Left renal pelvis (tissue), 4 donors: ENCODE measurements around the gene CDK14. TPM values are rescaled to one million over a fixed set of nuclear protein-coding genes. Genes with fewer than 3 reads are reported as not detected.

Experiments used
- DNase-seq, 4 donors: peaks; one replicate each; pipeline ENCODE4 v3.0.0-alpha.2; 2013; ENCODE audit warnings: low read depth in 4 of 4, low spot score in 3 of 4
- polyA plus RNA-seq, 4 donors: library from polyadenylated mRNA; unstranded; fragments of 120-200 nt; gene quantifications; one replicate each; pipeline ENCODE4 v1.2.1, GENCODE V29; 2013; ENCODE audit not compliant: insufficient read length in 4 of 4

The CDK14 gene
- polyA plus RNA-seq, 4 donors = 28.6 to 44.2 (median 36.4) TPM

DNA sequence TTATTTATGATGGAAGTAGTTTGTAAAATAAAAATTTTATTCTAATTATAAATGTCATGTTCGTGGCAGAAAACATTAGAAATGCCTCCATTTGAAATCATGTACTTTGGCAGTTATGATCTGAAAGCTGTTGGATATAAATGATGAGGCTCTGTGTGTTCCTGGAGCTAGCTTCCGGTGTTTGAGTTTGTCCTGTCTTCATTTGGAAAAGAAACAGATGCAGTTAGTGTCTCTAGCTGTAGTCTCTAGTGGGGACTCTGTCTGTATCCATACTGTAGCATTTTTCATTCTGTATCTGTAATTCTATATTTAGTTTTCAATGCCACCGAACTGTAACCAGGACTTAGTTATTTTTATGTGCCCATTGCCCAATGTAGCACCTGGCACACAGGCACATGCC lies 471.1 kb downstream of the CDK14 start:
- no peak for DNase-seq

DNA sequence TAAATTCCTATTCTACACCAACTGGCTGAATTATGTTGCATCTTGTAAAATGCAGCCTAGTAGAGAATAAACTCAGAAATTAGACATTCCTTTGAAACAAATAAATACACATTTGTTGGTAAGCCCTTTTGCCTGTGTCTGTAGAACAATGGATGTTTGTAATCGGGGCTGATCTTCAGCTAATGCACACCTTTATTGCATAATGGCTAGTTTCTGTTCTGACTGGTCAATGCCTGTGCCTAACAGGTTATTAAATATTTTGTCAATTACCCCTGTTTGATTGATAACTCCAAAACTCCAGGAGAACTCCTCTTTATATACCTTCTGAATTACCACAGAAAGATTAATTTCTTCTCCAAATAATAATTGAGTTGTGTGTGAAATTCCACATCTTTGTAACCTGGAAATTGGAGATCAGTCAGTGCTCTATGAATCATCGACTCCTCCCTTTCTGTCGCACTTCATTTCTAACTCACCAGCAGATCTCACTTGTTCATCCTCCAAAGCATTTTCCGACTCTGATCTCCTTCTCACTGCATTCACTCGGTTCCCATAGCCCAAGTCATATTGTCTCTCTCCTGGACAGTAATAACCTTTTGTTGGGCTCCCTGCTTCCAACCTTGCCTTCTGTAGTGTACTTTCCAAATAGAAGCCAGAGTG lies 472.1 kb downstream of the CDK14 start:
- no peak for DNase-seq

DNA sequence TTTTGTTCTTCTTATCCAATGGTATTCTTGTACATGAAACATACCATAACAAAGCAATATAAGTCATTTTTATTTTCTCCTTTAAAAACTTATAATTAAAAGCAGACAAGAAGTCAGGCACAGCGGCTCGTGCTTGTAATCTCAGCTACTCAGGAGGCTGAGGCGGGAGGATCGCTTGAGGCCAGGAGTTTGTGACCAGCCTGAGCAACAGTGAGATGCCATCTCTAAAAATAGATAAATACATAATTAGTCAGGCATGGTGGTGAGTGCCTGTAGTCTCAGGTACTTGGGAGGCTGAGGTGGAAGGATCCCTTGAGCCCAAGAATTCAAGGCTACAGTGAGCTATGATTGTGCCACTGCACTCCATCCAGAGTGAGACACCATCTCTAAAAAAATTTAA lies 473.0 kb downstream of the CDK14 start:
- no peak for DNase-seq

DNA sequence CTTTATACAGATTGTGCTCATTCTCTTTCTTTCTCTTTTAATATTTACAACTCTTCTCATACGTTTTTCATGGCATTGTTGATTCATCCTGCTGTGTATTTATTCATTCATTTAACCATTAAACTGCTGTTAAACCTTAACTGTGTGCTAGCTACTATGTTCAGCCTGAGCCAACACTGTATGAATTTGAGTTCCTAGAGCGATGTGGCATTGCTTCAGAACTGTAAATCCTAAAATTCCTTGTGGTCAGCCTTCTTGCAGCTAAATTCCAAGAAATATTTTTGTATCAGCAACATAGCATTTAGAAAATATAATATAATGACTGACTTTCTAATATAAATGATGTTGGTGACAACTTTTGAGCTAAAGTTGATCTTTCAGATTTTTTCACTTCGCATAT lies 483.4 kb downstream of the CDK14 start:
- DNase-seq = no peak

DNA sequence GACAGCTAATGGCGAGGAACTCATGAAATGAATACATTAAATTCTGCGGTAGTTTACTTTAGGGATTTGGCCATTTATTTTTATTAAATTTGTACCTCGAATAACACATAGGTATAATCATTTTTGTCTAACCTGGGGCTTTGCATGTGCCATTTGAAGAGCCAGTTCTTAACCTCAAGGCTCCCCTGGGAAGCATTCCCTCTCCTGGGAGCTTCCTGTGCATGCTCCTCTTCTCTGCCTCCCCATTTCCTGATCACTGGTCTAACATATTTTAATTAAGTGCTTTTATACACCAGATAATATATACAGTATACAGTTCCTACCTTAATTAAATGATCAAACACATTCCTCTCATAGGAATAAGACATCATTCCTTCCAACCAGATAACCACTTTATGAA lies 484.2 kb downstream of the CDK14 start:
- DNase-seq = no peak

DNA sequence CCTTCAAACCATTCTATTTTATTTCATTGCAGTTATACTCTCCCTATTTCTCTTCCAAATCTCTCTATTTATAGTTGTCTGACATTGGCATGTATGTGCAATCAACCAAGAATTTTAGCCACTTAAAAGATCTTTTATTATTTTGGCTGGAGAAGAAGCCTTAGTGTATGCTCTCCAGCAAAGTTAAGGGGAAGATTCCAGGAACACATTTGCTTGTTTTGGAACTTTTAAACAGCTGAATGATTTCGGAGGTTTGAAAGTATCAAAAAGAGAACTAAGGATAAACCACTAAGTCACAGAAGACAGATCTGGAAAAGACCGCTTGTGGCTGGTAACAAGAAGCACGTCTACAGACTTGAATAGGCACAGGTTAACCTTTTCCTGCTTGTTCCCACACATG lies 485.9 kb downstream of the CDK14 start:
- no peak for DNase-seq

DNA sequence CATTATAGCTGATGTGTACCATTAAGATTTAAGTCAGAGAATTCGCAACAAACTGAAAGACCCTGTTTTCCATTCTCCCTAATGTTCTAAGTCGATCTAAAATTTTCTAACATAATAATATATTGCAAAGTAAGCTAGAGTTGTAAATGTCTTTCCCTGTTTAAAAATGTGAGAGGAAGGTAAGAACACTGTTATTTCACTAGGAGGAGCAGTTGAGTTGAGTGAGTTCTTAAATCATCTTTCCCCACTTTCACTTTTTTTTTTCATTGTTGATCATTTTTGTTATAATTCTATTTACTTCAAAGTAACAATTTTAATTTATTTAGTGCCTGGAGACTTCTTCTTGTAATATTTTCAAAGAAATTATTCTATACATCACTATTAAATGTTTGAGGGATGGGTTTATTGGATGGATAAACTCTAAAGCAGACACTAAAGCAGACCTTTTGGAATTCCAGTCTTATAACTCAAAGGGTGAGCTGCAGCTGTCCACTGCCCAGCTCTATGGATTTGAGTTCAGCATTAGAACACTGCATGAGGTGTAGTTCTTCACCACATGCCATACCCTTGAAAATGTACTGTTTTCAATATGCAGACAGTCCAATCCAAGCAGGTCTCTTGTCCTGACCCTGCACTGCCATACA lies 486.9 kb downstream of the CDK14 start:
- DNase-seq = no peak

DNA sequence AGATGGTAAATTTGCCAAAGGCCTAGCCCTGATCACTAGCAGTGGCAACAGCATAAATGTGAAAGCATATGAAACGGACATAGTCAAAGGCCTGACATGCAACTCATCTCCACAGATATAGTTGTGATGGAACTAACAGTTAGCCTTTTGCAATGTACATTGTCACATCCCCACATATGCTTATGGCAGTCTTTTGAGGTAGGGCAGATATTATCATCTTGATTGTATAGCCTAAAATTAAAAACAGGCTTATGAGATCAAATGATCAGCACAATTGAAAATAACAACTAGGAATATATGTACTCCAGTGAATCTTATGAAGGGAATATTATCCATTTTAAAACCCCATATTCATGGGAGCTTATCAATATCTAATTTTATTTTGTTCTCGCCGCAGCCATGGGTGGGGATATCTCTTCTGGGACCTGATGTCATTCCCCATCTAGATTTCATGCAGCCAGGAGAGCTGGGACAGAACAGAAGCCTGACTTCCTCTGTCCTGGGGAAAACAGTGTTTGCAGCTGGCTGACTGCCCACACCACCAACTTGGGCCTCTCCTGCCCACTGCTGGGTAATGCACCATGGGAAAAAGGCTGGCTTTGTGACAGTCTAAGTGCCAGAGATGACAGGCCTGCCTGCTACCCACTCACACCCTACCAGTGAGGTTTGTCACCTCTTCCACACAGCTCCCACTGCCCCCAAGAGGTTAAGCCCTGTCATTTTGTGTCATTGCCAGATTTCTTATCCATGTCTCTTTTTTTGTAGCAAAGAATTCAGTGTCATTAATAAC lies 487.9 kb downstream of the CDK14 start:
- DNase-seq = no peak

DNA sequence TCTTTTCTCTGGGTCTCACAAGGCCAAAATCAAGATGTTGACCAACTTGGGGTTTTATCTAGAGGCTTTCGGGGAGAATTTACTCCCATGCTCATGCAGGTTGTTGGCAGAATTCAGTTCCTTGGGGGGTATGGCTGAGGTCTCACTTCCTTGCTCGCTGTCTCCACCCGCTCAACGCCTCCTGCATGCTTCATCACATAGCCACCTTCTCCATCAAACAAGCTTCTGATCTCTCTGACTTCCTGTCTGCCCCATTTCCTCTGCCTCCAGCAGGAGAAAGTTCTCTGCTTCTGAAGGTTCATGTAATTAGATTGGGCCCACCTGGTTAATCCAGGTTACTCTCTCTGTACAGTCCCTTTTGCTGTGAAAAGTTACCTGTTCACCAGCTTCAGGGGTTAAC lies 489.1 kb downstream of the CDK14 start:
- DNase-seq = no peak

DNA sequence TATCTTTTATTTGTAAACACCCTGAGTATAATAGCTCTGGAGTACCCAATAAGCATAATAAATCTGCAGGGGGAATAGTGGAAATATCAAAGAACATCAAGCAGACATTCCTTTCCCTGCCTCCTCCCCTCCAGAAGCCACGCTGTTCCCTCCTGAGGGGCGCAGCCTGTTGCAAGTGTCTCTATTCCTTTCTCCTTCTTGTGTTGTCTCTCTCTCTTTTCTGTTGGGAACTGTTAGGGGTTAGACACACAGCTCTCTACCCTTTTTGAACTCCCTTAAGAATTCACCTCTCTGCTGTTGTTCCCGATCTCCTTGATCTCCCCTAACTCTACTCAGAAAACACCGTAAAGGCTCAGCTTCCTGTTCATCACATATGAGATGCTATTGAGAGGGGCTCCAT lies 490.1 kb downstream of the CDK14 start:
- DNase-seq = no peak

DNA sequence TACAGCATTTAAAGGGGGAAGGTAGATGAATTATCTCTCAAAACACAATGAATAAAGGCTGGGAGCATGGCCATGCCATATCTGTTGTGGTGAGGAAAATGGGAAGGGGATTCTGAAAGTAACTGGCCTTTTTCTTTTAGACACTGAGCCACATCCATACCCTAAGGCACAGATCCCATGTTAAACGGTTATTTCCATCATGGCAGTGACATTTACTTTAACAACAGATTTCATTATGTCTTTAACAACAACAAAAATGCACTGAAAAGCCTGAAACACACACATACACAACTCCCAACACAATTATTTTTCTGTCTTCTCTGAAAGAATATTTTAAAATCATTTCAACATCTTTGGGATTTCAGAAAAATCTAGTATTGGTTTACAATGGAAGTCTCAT lies 492.0 kb downstream of the CDK14 start:
- no peak for DNase-seq

DNA sequence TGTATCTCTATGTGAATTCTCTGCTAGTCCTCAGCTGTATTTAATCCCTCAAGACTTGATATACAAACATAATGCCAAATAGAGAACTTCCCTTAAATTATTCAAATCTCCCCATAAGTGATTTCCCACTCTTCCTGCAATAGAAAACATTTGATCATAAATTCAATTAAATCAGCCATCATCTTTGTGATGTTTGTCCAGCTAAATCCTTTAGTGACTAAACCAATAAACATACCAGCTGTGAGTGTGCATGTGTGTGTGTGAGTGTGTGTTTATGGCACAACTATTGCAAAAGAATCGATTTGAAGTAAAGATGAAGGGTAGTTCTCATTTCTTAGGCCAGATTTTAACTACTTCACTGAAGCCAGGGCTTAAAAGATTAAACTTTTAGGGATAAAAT lies 492.6 kb downstream of the CDK14 start:
- DNase-seq = no peak

DNA sequence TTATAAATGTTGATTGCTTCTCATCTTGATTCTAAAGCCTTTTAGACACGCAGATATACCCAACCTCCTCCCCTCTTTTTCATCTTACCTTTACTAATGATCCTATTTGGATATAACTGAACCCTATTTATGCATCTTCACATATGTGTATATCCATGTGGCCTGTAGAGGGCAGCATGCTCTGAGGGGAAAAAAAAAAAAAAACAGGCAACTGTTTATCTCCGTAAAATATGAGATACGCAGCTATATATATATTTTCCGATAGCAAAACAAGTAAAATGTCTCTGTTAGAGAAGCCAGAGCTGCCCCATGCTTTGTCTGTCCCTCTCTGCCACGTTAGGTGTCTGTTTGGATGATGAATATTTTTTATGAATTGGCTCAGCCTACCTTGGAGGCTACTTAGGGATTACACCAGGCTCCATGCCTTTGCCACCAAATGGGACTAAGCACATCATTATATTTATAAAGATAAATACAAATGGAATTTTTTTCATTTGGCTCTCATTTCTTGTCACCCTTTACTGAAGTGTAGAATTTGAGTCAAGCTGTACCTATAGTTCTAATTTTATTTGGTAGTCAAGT lies 493.4 kb downstream of the CDK14 start:
- DNase-seq = no peak

DNA sequence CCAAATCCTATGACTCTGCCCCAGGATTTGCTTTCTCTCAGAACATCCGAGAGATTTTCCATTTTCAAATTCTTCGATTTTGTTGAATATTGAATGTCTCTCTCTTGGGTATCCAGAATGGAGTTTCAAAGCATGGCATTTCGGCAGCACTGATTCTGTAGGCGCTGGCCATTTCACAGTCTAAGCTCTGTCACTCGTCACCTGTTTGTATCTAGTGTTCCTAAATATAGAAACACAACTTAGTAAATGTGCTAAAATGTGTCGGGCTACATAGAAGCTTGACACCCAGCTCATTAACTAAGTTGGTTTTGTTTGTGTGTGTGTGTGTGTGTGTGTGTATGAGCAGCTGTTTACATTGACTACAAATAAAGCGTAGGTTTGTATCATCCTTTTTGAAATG lies 494.6 kb downstream of the CDK14 start:
- DNase-seq = no peak

DNA sequence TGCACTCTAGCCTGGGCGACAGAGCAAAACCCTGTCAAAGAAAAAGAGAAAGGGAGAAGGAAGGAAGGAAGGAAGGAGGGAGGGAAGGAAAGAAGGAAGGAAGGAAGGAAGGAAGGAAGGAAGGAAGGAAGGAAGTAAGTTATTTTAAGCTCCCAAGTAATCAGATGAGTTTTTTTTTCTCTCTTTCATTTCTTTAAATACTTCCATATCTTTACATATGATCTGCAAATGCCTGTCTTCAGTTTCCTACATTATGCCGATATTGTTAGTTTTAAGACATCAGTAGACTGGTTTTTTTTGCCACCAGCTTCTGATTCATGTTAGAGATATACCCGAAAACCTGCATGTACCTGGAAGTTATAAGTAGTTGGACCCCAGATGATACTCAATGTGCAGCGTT lies 495.5 kb downstream of the CDK14 start:
- DNase-seq = no peak

DNA sequence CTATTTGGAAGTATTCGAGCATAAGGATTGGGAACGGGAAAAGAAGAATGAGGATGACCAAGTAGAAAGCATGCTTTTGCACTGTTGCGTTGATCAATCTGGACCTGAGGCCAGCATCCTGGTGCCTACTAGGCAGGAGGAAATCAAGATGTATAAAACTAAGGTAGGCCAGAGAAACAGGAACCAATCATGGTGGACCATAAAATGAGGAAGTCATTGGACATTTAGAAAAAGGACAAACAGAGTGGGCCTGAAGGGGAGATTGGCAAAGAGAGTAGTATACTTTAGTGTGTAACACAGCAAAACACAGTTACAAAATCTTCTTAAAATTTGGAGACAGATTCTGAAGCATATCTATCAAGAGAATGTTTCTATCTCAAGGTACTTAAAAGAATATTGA lies 497.1 kb downstream of the CDK14 start:
- no peak for DNase-seq

DNA sequence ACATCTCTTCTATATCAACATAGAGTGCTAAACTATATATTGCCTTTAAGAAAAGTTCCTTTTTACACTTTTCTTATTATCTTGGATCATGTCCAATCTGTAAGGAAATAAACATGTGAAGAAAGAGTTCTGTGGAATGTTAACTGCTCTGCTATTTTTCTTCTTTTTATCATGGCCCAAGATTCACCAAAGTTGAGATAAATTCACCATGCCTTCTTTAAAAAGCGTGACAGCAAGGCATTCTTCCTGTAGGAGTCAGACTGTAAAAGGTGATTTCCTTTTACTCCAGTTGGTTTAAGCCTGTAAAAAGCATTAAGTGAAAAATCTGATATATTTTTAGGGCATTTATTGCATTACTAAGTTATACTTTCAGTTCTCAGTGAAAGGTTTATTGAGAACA lies 502.4 kb downstream of the CDK14 start:
- DNase-seq = no peak

DNA sequence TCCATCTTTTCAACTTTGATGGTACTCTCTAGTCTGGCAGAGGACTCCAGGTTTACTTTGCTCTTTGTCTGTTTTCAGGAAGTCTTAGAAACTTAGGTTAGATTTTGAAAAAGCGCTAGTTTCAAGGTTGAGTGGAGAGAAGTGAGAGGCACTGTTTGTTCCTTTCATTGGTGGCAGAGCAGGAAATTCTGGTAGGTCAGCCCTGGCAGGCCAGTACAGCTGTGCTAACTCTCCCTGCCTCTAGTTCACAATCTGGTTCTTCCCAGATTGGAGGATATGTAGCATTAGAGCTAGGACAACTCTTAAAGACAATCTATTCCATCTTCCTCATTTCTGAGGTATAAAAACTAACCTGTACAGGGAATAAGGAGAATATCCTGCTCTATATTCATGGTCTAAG lies 507.2 kb downstream of the CDK14 start:
- DNase-seq = no peak

DNA sequence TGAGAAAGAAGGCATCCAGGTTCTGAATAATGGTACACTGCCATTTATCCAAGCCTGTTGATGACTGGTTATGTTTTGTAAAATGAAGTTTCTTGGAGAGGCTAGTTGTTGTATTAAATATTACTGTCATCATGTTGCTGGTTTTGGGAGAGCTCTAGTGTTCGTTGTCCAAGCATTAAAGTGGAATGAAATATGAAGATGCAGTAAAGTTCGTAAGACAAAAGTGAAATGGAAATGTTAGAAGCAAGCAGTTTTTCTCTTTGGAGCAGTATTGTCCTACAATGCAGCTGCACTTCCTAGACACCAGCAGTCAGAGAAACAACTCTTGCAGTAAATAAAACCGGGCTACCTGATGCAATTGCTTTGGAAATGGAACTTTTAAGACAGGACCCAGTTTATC lies 511.3 kb downstream of the CDK14 start:
- no peak for DNase-seq

DNA sequence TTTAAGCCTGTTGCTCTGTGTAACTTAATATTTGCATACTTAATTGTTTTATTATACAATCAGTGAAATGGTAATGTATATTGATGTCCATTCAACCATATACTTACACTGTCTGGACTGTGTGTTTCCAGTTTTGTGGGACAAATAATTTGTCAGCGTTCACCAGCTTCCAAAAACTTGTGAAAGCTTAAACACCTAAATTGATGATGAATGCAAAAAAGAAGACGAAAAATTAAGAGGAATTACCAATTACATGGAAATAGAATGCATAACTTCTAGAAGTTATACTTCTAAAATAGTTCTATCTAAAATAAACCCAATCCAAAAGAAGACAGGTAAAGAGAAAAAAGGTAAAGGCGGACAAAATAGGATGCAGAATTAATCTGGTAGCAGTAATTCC lies 513.1 kb downstream of the CDK14 start:
- DNase-seq = no peak

DNA sequence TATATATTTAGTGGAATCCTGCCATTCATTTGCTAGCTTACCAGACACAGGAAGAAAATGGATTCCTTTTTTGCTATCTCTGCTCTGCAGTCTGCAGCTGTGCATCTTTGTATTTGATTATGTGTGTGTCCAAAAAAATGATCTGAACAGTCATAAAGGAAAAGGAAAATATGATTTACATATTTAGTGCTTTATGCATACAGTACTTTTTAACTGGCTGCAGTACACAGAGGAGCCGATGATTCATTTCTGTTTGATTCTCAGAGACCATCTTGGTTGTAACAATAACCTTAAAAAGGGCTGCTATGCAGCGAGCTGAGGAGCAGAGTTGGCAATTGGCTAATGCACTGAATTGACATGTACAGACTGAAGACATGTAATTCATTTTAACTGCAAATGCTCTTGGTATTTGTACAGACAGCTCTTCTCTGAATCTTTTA lies 516.8 kb downstream of the CDK14 start:
- no peak for DNase-seq

DNA sequence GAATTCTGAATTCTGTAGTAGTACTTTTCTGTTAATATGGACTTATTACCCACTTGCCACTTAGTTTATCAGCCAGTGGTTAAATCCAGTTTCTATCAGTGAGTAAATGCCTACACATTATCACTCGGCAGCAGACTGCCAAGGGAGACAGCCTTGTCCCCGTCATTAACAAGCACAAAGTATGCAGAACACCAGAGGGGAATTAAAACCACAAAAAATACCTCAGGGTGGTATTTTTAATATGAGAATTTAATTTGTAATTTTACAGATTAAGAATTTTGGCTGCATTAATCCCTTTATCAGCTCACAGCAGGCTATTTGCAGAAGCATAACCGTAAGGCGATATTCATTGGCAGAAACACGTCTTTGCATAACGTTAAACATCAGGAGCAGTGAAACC lies 518.1 kb downstream of the CDK14 start:
- DNase-seq = no peak
